GM18951 (cell line): Measurements from ENCODE around the gene ADIPOR2.

Experiments used
- POLR2A ChIP-seq: IDR thresholded peaks from 4 replicates; pipeline ENCODE4 v1.6.1; 2011; ENCODE audit warnings: mild to moderate bottlenecking; ENCODE audit not compliant: insufficient read length, insufficient read depth; ENCODE audit errors: extremely low read depth
- in situ Hi-C: fragments of 300-500 bp; cut with MboI; formaldehyde crosslinking; loops from one replicate; pipeline ENCODE4 v1.12.0; 2022; ENCODE audit warnings: low sequenced_read_pairs, mixed read lengths, inconsistent platforms; ENCODE audit not compliant: unreplicated experiment

ADIPOR2 gene

GRCh38 chr12:1809591-1810190 lies 118.8 kb downstream of the ADIPOR2 start:
- no peak for TF ChIP-seq POLR2A
- in situ Hi-C loops, result loop anchor here (25.0 kb wide), 1 partner anchor 503 kb away; no protein-coding TSS in a partner anchor

- no peak for TF ChIP-seq POLR2A
- in situ Hi-C loops, result loop anchor here (25.0 kb wide), 1 partner anchor 502 kb away; no protein-coding TSS in a partner anchor
These were observed 119.5 kb downstream of the ADIPOR2 start for GRCh38 chr12:1810201-1810930.

GRCh38 chr12:1810931-1811280 lies 120.0 kb downstream of the ADIPOR2 start:
- no peak for TF ChIP-seq POLR2A
- in situ Hi-C loops, result loop anchor here (25.0 kb wide), 1 partner anchor 501 kb away; no protein-coding TSS in a partner anchor

GRCh38 chr12:1811281-1811947 lies 120.5 kb downstream of the ADIPOR2 start:
- TF ChIP-seq POLR2A, result no peak
- in situ Hi-C loops, result loop anchor here (25.0 kb wide), 1 partner anchor 501 kb away; no protein-coding TSS in a partner anchor

GRCh38 chr12:1811948-1812291 lies 121.0 kb downstream of the ADIPOR2 start:
- no peak for TF ChIP-seq POLR2A
- in situ Hi-C loops, result loop anchor here (25.0 kb wide), 1 partner anchor 500 kb away; no protein-coding TSS in a partner anchor

GRCh38 chr12:1812650-1813302 lies 121.9 kb downstream of the ADIPOR2 start:
- no peak for TF ChIP-seq POLR2A
- in situ Hi-C loops, result loop anchor here (25.0 kb wide), 1 partner anchor 500 kb away; no protein-coding TSS in a partner anchor

GRCh38 chr12:1814266-1814665 lies 123.4 kb downstream of the ADIPOR2 start:
- in situ Hi-C loops, result loop anchor here (25.0 kb wide), 1 partner anchor 498 kb away; no protein-coding TSS in a partner anchor
- no peak for TF ChIP-seq POLR2A

GRCh38 chr12:1815108-1815507 lies 124.2 kb downstream of the ADIPOR2 start:
- no peak for TF ChIP-seq POLR2A
- in situ Hi-C loops, result loop anchor here (25.0 kb wide), 1 partner anchor 497 kb away; no protein-coding TSS in a partner anchor

GRCh38 chr12:1815814-1816729 lies 125.2 kb downstream of the ADIPOR2 start:
- TF ChIP-seq POLR2A, result no peak
- in situ Hi-C loops, result loop anchor here (25.0 kb wide), 1 partner anchor 496 kb away; no protein-coding TSS in a partner anchor

- in situ Hi-C loops, result loop anchor here (25.0 kb wide), 1 partner anchor 495 kb away; no protein-coding TSS in a partner anchor
- no peak for TF ChIP-seq POLR2A
These were observed 126.0 kb downstream of the ADIPOR2 start for GRCh38 chr12:1816730-1817348.

GRCh38 chr12:1817928-1818327 lies 127.1 kb downstream of the ADIPOR2 start:
- in situ Hi-C loops, result loop anchor here (25.0 kb wide), 1 partner anchor 494 kb away; no protein-coding TSS in a partner anchor
